Measurements from ENCODE around the gene SLC10A1.
"Not testable (repeated sequence)": the region's sequence is repeated elsewhere in the genome, so short reads cannot be mapped to it uniquely, and the experiment has no call there.

The SLC10A1 gene

DNA sequence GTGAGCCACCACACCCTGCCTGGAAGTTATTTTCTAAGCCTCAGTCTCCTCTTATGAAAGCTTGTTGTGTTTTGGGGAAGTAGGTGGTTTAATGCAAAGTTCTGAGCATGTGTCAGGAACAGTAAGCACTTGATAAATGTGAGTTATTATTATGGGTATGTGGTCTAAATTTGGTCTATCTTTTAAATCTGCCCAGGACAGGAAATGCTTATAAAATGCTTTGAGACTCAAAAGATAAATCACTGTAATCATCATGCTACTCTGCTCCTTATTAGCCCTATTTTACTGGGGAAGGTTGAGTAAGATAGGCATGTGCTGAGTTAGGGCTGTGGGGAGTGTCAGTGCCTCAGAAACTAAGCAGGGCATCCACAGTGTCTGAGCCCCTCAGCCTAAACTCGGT, 43.2 kb downstream of the SLC10A1 start:
- TF ChIP-seq, protein P1, sequence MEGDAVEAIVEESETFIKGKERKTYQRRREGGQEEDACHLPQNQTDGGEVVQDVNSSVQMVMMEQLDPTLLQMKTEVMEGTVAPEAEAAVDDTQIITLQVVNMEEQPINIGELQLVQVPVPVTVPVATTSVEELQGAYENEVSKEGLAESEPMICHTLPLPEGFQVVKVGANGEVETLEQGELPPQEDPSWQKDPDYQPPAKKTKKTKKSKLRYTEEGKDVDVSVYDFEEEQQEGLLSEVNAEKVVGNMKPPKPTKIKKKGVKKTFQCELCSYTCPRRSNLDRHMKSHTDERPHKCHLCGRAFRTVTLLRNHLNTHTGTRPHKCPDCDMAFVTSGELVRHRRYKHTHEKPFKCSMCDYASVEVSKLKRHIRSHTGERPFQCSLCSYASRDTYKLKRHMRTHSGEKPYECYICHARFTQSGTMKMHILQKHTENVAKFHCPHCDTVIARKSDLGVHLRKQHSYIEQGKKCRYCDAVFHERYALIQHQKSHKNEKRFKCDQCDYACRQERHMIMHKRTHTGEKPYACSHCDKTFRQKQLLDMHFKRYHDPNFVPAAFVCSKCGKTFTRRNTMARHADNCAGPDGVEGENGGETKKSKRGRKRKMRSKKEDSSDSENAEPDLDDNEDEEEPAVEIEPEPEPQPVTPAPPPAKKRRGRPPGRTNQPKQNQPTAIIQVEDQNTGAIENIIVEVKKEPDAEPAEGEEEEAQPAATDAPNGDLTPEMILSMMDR (IDR thresholded peaks at IDR 0.05; ENCODE audit: borderline replicate concordance, insufficient read depth, low read depth, low read length): no peak
- no peak overlapping the region for H3K4me3 ChIP-seq (ENCODE audit: low read depth, low read length)

GRCh38 chr14:69752773-69753172, 44.3 kb downstream of the SLC10A1 start:
- TF ChIP-seq, protein P1 (IDR thresholded peaks at IDR 0.05; ENCODE audit: borderline replicate concordance, insufficient read depth, low read depth, low read length): no peak
- no peak overlapping the region for H3K4me3 ChIP-seq (ENCODE audit: low read depth, low read length)

DNA sequence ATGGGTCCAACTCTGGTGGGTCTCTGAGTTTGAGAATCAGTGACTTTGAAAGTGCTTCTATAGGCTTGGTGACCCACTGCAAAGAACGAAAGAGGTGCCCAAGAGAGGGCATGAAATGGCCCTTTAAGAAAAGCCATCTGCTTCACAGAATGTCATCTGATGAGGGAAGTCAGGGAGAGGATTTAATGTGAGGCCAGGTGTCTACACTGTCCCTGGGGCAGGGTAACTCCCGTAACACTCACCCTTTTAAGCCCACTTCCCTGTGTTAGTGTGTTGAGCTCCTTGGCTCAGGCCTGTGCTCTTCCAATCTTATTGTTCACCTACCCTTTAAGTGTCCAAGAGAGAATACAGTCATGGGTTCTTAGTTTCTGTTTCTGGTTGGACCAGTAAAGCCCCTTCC, 46.5 kb downstream of the SLC10A1 start:
- no peak overlapping the region for H3K4me3 ChIP-seq (ENCODE audit: low read depth, low read length)
- TF ChIP-seq, protein P1 (IDR thresholded peaks at IDR 0.05; ENCODE audit: borderline replicate concordance, insufficient read depth, low read depth, low read length): no peak

DNA sequence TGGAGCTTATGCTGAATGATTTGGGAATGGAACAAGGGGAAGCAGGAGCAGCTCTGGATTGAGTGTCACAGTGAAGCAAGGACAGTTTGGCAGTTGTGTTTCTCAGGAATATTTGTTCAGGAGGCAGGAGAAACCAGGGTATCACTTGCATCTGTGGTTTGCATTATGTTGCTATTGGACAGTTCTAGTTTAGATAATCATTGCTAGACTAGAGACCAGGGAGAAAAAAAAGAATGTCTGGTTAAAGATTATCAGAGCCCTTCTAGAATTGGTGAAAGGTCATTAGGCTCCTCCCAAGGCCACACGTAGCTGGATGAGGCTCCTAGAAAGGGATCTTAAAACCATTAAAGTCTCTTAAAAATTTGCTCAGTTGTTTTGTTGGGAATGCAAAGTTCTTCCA, 47.1 kb downstream of the SLC10A1 start:
- H3K4me3 ChIP-seq (ENCODE audit: low read depth, low read length): no peak overlapping the region
- TF ChIP-seq, protein P1 (IDR thresholded peaks at IDR 0.05; ENCODE audit: borderline replicate concordance, insufficient read depth, low read depth, low read length): no peak

DNA sequence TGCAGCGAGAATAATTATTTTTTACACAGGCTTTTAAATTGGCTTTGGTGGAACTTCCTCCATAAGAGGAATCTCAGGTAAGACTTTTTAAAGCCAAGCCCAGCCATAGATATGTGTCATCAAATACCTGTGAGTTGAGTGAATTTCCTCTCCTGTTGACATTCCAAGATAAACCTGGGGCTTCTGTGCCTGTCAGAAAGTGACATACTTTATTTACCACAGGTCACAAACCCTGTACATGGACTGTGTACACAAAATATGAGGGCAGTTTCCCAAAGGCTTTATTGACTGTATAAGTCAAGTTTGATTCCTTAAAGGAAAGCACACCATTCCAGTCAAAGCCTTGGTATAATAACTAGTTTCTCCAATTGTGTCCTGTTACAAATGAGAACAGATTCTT, 56.0 kb downstream of the SLC10A1 start:
- TF ChIP-seq, protein P1 (IDR thresholded peaks at IDR 0.05; ENCODE audit: borderline replicate concordance, insufficient read depth, low read depth, low read length): no peak
- H3K4me3 ChIP-seq (ENCODE audit: low read depth, low read length): no peak overlapping the region

GRCh38 chr14:69736405-69736804, 60.6 kb downstream of the SLC10A1 start:
- not testable (repeated sequence) for H3K4me3 ChIP-seq (ENCODE audit: low read depth, low read length)

- not testable (repeated sequence) for H3K4me3 ChIP-seq (ENCODE audit: low read depth, low read length)
These were observed 65.0 kb downstream of the SLC10A1 start for GRCh38 chr14:69731919-69732598.

DNA sequence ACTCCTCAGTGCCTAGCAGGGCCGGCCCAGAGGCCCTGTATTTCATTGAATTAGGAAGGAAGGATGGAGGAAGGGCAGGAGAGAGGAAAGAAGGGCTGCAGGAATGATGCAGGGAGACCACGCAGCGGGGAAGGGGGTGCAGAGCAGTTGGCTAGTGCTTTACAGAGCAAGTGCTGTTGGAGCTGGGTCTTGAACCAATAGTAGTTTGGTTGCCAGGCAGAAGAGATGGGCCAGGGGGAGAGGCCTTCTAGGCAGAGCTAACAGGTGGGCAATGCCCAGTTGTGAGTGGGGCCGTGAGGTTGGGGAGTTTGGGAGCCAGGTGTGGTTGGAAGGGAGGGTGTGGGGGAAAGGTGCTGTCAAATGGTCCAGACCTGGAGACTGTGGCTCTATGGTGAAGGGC, 69.2 kb downstream of the SLC10A1 start:
- H3K4me3 ChIP-seq (ENCODE audit: low read depth, low read length): no peak overlapping the region
- TF ChIP-seq, protein P1 (IDR thresholded peaks at IDR 0.05; ENCODE audit: borderline replicate concordance, insufficient read depth, low read depth, low read length): no peak
